Skeletal muscle tissue (tissue), 4 donors: ENCODE measurements around the gene TMEM200B. TPM values are rescaled to one million over a fixed set of nuclear protein-coding genes. Genes with fewer than 3 reads are reported as not detected.
A peak's percentile ranks its signal among the peaks of the same experiment; 100 is the strongest.
"Not testable (repeated sequence)": the region's sequence is repeated elsewhere in the genome, so short reads cannot be mapped to it uniquely, and the experiment has no call there.

Source experiments
- H3K27ac ChIP-seq: one replicate; pipeline ENCODE4 v1.7.0; 2013; ENCODE audit warnings: mild to moderate bottlenecking, low read depth, low read length, inconsistent platforms
- H3K27me3 ChIP-seq, 3 donors: one replicate each; pipeline ENCODE4 v1.7.0; 2013; ENCODE audit warnings: low read length in 3 of 3; ENCODE audit not compliant: control insufficient read depth in 3 of 3, insufficient read depth in 3 of 3
- H3K36me3 ChIP-seq, 3 donors: one replicate each; pipeline ENCODE4 v1.7.0; 2013; ENCODE audit warnings: low read length in 3 of 3; ENCODE audit not compliant: control insufficient read depth in 3 of 3, insufficient read depth in 3 of 3
- H3K4me1 ChIP-seq, 3 donors: one replicate each; pipeline ENCODE4 v1.7.0; 2013; ENCODE audit warnings: low read length in 3 of 3, mild to moderate bottlenecking in 3 of 3; ENCODE audit not compliant: control insufficient read depth in 3 of 3, insufficient read depth in 3 of 3
- H3K4me3 ChIP-seq, 3 donors: one replicate each; pipeline ENCODE4 v1.7.0; 2013; ENCODE audit warnings: low read length in 3 of 3
- H3K9ac ChIP-seq, 3 donors: one replicate each; pipeline ENCODE4 v1.7.0; 2013; ENCODE audit warnings: low read length in 3 of 3, mild to moderate bottlenecking in 3 of 3, moderate library complexity in 2 of 3, low read depth in 1 of 3
- H3K9me3 ChIP-seq, 3 donors: one replicate each; pipeline ENCODE4 v1.7.0; 2013; ENCODE audit warnings: low read length in 3 of 3; ENCODE audit not compliant: control insufficient read depth in 3 of 3
- total RNA-seq: library from RNA; depleted of rRNA; stranded (reverse); fragments of >200 nt; gene quantifications from one replicate; pipeline ENCODE4 v1.2.3, GENCODE V29; 2014
- donor health status: Osteomylitis.

Gene TMEM200B
- total RNA-seq, 1 donor from 2014 or later: 6.8 TPM

DNA sequence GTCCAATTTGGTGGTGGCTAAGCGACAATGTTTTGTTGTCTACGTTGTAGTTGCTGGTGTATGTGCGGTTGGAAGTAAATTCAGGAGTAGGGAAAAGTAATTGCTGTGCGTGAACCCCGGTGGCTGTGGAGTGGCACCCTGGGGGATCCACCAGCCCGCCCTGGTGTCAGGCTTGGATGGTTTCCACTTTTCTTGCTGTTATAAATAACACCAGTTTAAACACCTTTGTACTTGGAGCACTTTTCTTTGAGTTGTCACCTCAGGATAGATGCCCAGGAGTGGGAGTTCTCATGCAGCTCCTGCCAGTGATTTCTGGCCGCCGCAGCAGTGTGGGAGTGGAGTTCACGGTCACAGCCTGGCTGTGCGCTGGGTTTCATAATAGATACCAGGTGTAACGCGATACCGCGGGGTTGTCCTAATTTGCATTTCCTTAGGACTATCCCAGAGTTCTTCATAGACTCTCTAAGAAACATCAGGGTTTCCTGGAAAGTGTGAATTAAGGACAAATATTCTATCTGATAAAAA is 12.8 kb upstream of the TMEM200B start:
- Histone ChIP-seq H3K9ac (no peak overlapping the region), H3K27ac (no peak overlapping the region), H3K4me1 (peaks cover 0 to 5% (median 0%) of the 10 kb centered on the region in 3 donors), H3K27me3 (peaks cover 4 to 12% (median 11%) of the 10 kb centered on the region in 3 donors), H3K36me3 (no peaks in the 10 kb centered on the region), H3K9me3 (no peaks in the 10 kb centered on the region), H3K4me3 (no peak overlapping the region)

DNA sequence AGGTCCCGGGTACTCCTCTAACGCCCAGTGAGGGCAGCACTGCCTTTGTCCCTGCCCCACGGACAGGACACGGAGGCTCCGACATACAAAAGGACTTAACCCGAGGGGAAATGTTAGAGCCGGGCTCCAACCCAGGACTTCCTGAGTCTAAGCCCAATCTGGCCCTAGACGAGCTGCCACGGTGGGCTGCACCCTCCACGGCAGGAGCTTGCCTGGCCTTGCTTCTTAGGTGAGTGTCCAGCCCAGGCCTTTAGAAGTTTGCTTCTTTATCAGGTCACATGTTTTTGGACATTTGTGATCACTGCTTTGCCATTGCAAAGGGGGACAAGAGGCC is 11.0 kb upstream of the TMEM200B start:
- H3K27me3 ChIP-seq: peaks cover 4 to 12% (median 11%) of the 10 kb centered on the region in 3 donors
- no peaks in the 10 kb centered on the region for H3K36me3 ChIP-seq
- H3K9me3 ChIP-seq: no peaks in the 10 kb centered on the region
- H3K4me1 ChIP-seq: peaks cover 0 to 5% (median 0%) of the 10 kb centered on the region in 3 donors
- peak overlapping the region in 1 of 3 donors; percentile 30 for H3K4me3 ChIP-seq
- no peak overlapping the region for H3K27ac ChIP-seq
- no peak overlapping the region for H3K9ac ChIP-seq

DNA sequence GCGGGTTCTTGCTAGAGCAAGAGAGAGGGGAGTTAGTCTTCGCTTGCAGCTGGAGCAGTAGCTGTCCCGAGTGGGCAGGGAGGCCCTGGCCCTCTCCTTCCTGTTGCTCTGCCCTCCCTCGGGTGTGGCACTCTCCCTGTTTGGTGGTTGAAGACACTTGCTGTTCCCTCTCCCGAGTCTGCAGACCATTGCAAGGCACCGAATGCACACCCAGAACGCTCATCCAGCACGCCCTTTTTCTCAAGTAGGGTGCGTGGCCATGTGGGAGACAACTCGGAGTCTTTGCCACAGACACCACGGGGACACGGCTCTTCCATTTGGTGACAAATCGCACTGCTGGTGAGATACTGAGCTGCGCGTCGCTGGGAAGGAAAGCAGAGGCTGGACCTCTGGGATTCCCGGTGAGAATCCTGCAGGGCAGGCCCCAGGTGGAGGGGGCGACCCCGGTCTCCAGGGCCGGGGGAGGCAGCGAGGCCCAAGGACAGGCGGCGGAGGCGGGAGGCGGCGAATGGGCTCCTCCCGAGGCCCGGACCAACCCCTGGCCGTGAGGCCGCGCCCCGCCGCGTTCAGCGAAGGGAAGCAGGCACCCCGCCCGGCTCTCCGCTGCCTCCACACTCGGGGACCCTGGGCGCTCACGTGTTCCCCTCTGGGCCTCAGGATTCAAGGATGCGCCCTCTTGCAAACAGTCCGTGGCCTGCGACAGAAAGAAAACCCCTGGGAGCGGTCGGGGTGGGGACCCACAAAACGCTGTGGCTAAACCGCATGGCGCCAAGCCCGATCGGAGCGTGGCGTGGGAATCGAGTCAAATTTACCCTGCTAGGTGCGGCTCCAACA is 10.4 kb upstream of the TMEM200B start:
- H3K36me3 ChIP-seq: no peaks in the 10 kb centered on the region
- peaks cover 4 to 12% (median 11%) of the 10 kb centered on the region in 3 donors for H3K27me3 ChIP-seq
- peak overlapping the region in 1 of 3 donors; percentile 30 for H3K4me3 ChIP-seq
- no peaks in the 10 kb centered on the region for H3K9me3 ChIP-seq
- H3K4me1 ChIP-seq: peaks cover 0 to 5% (median 0%) of the 10 kb centered on the region in 3 donors
- H3K27ac ChIP-seq: no peak overlapping the region
- no peak overlapping the region for H3K9ac ChIP-seq

DNA sequence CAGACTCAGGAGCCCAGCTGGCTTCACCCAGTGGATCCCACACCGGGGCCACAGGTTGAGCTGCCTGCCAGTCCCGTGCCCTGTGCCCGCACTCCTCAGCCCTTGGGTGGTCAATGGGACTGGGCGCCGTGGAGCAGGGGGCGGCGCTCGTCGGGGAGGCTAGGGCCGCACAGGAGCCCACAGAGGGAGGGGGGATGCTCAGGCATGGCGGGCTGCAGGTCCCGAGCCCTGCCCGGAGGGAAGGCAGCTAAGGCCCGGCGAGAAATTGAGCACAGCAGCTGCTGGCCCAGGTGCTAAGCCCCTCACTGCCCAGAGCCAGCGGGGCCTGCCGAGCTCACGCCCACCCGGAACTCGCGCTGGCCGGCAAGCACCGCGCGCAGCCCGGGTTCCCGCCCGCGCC is 7.4 kb upstream of the TMEM200B start:
- peaks cover 8 to 12% (median 12%) of the 10 kb centered on the region in 3 donors for H3K27me3 ChIP-seq
- H3K27ac ChIP-seq, H3K36me3 ChIP-seq, H3K4me3 ChIP-seq, H3K9me3 ChIP-seq, H3K9ac ChIP-seq, H3K4me1 ChIP-seq: not testable (repeated sequence)

DNA sequence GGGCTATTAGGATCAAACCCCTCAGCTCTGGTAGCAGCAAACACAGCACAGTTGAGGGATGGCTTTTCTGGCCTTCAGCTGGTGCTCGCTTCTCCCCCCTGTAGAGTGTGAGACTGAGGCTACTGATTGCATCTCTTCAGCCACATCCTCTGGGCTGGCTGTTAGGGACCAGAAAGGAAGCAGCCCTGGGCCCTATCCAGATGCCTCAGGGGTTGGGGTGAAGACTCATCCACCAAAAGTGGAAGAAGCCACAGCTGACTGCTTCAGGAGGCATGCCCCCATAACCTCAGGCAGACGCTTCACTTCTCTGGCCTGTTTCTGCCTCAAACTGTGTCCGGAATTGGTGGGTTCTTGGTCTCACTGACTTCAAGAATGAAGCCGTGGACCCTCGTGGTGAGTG is 6.2 kb upstream of the TMEM200B start:
- H3K9ac ChIP-seq: no peak overlapping the region
- peaks cover 0 to 5% (median under 1%) of the 10 kb centered on the region in 3 donors for H3K4me1 ChIP-seq
- H3K36me3 ChIP-seq: no peaks in the 10 kb centered on the region
- no peak overlapping the region for H3K4me3 ChIP-seq
- no peaks in the 10 kb centered on the region for H3K9me3 ChIP-seq
- H3K27me3 ChIP-seq: peaks cover 13 to 18% (median 15%) of the 10 kb centered on the region in 3 donors
- no peak overlapping the region for H3K27ac ChIP-seq

DNA sequence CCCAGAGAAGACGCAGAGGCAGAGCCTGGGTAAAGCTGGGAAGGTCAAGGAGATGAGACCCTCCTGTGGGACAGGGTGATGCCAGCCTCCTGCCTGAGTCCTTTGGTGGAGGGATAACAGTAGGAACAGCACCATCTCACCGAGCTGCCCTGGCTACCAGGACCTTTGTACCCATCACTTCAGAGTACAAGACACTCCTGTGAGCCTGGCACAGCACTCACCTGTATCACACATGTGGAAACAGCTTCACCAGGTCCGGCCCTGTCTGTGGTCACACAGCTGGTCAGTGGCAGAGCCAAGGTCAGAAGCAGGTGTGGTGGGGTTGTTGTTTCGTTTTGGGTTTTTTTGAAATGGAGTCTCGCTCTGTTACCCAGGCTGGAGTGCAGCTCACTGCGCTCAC is 5.0 kb upstream of the TMEM200B start:
- Histone ChIP-seq H3K4me1 (peaks cover 6 to 8% (median 6%) of the 10 kb centered on the region in 3 donors), H3K27ac (no peak overlapping the region), H3K9ac (no peak overlapping the region), H3K9me3 (no peaks in the 10 kb centered on the region), H3K4me3 (no peak overlapping the region), H3K36me3 (no peaks in the 10 kb centered on the region), H3K27me3 (peaks cover 14 to 19% (median 16%) of the 10 kb centered on the region in 3 donors)

DNA sequence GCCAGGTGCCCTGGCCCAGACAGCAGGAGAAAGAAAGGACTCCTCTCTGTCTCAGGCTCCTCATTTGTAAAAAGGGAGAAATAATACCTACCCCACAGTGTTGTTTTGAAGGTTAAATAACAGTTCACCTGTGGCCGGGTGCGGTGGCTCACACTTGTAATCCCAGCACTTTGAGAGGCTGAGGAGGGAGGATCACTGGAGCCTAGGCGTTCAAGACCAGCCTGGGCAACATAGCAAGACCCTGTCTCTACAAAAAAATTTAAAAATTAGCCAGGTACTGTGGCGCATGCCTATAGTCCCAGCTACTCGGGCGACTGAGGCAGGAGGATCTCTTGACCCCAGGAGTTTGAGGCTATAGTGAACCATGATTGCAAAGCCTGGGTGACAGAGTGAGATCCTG is 2.5 kb upstream of the TMEM200B start:
- peaks cover 26 to 40% (median 37%) of the 10 kb centered on the region in 3 donors for H3K27me3 ChIP-seq
- no peaks in the 10 kb centered on the region for H3K9me3 ChIP-seq
- H3K36me3 ChIP-seq: no peaks in the 10 kb centered on the region
- H3K9ac ChIP-seq: no peak overlapping the region
- H3K27ac ChIP-seq: no peak overlapping the region
- H3K4me1 ChIP-seq: peaks cover 13 to 20% (median 16%) of the 10 kb centered on the region in 3 donors
- H3K4me3 ChIP-seq: no peak overlapping the region

DNA sequence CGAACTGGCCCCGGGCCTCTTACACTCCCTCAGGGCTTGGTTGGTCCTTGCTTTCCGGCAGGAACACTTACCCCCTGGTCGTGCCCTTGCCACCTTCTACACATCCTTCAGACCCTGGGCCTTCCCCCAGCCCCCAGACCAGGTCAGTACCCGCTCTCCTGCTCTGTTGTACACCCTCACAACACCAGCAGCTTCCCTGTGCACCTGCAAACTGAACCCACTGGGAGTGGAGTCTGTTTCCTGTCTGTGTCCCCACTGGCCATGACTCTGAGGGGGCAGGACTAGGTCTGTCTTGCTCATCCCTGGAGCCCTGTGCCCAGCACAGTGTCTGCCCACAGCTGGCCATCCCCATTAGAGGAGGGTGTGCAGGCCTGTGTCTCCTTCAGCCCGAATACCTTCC is 2.1 kb upstream of the TMEM200B start:
- Histone ChIP-seq H3K27me3 (peaks cover 29 to 44% (median 41%) of the 10 kb centered on the region in 3 donors), H3K9ac (peak overlapping the region in 1 of 3 donors; percentile 81), H3K36me3 (no peaks in the 10 kb centered on the region), H3K4me1 (peaks cover 13 to 20% (median 16%) of the 10 kb centered on the region in 3 donors), H3K9me3 (no peaks in the 10 kb centered on the region), H3K27ac (no peak overlapping the region), H3K4me3 (no peak overlapping the region)

DNA sequence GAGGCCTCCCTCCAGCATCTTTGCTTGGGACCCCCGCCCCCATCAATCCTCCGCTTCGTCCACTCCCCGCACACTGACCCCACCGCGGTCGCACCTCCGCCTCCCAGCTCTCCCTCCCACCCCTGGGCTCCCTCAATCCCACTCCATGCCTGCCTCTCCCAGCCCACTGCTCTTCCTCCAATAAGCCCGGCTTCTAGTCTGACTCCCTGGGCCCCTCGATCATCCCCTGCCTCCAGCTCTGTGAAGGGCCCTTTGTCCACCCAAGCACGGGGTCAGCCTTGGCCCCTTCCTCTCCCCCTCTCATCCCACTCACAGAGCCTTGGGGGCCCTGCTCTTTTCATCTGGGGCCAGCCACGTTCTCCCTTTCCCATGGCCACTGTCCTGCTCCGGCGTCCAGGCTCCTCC is 1.5 kb upstream of the TMEM200B start:
- Histone ChIP-seq H3K9me3 (no peaks in the 10 kb centered on the region), H3K27ac (peak overlapping the region; percentile 91), H3K4me3 (peak overlapping the region; percentile 43 to 72 (median 43)), H3K27me3 (peaks cover 33 to 47% (median 41%) of the 10 kb centered on the region in 3 donors), H3K4me1 (peaks cover 13 to 20% (median 16%) of the 10 kb centered on the region in 3 donors), H3K9ac (peak overlapping the region; percentile 59 to 81 (median 68)), H3K36me3 (peaks cover 0 to 3% (median 0%) of the 10 kb centered on the region in 3 donors)
